Stomach (tissue), 4 donors: Measurements from ENCODE around the gene ABHD12B.

ENCODE experiments used
- CTCF ChIP-seq, 7 experiments: fragments of 450-650 bp in 4 of 7; fragments of 200-600 bp in 3 of 7; sonication (generic) in 3 of 7; IDR thresholded peaks; one replicate each; pipeline ENCODE4 v1.5.1; 2016 to 2019; ENCODE audit warnings: antibody characterized with exemption in 7 of 7, control low read depth in 2 of 7, mild to moderate bottlenecking in 1 of 7
- EP300 ChIP-seq: sonication (generic); formaldehyde crosslinking; IDR thresholded peaks from one replicate; pipeline ENCODE4 v1.6.1; 2017; ENCODE audit warnings: antibody characterized with exemption
- POLR2A ChIP-seq, 4 donors: fragments of 450-650 bp; IDR thresholded peaks; one replicate each; pipeline ENCODE4 v1.6.1; 2016; ENCODE audit warnings: antibody characterized with exemption in 4 of 4, control low read depth in 2 of 4, mild to moderate bottlenecking in 1 of 4, moderate library complexity in 1 of 4
- POLR2AphosphoS5 ChIP-seq, 3 donors: sonication (generic); formaldehyde crosslinking; IDR thresholded peaks; one replicate each; pipeline ENCODE4 v1.6.1; 2016; ENCODE audit warnings: antibody characterized with exemption in 3 of 3

DNA sequence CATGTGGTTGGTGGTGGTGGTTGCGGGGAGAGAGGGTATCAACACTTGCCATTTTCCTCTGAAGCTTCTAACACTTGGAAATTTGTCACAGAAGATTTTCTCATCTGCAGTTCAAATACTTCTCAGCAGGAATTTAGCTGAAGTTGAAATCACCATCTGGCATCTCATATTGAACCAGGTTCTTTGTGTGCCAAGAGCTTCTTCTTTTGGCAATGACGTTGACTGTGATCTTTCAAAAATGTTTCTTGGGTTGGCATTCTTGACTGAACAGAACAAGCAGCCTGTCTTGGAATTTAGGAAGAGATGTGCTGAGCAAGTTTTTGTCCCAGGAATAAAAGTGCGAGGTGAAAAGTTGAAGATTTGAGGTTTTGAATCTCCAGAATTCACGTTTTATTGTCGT, 32.2 kb upstream of the ABHD12B start:
- TF ChIP-seq CTCF (IDR thresholded peaks at IDR 0.05): no peak
- TF ChIP-seq POLR2A (IDR thresholded peaks at IDR 0.05): no peak
- no peak for TF ChIP-seq POLR2AphosphoS5 (IDR thresholded peaks at IDR 0.05)
- TF ChIP-seq EP300: no peak
